ENCODE data around the gene KLHDC3. TPM values are rescaled to one million over a fixed set of nuclear protein-coding genes. Genes with fewer than 3 reads are reported as not detected.
A peak's percentile ranks its signal among the peaks of the same experiment; 100 is the strongest.

Gene KLHDC3
- total RNA-seq, 4 donors from 2014 or later, result 66.5 to 164 (median 119) TPM

- no peak for ATAC-seq
- no peak for DNase-seq
- in situ Hi-C loops (cut with MboI; ENCODE audit: low sequenced_read_pairs in 4 of 4) (no loop called here), intact Hi-C loops (cut with DNase I; ENCODE audit: low total_unique reads) (no loop called here)
- no peak overlapping the region for H3K4me3 ChIP-seq
- peaks cover 2 to 3% of the 10 kb centered on the region in 2 donors for H3K4me1 ChIP-seq
- no peak overlapping the region for H3K27ac ChIP-seq
- TF ChIP-seq POLR2A (IDR thresholded peaks at IDR 0.05), result no peak
- no peak for TF ChIP-seq CTCF (IDR thresholded peaks at IDR 0.05 in 4 of 5, conservative IDR thresholded peaks at IDR 0.05 in 1 of 5)
- no peaks in the 10 kb centered on the region for H3K36me3 ChIP-seq
- no peaks in the 10 kb centered on the region for H3K27me3 ChIP-seq
- no peaks in the 10 kb centered on the region for H3K9me3 ChIP-seq
These were observed 42.2 kb upstream of the KLHDC3 start for GRCh38 chr6:42971746-42972327.

GRCh38 chr6:42973926-42974325 is 40.1 kb upstream of the KLHDC3 start:
- TF ChIP-seq CTCF (IDR thresholded peaks at IDR 0.05 in 4 of 5, conservative IDR thresholded peaks at IDR 0.05 in 1 of 5) (no peak), POLR2A (IDR thresholded peaks at IDR 0.05) (no peak)
- no peak overlapping the region for H3K27ac ChIP-seq
- H3K4me1 ChIP-seq, result peaks cover 15 to 16% of the 10 kb centered on the region in 2 donors
- H3K4me3 ChIP-seq, result no peak overlapping the region
- H3K9me3 ChIP-seq, result no peaks in the 10 kb centered on the region
- H3K36me3 ChIP-seq, result no peaks in the 10 kb centered on the region
- H3K27me3 ChIP-seq, result no peaks in the 10 kb centered on the region
- intact Hi-C loops (cut with DNase I; ENCODE audit: low total_unique reads), result no loop called here
- DNase-seq, result no peak
- no peak for ATAC-seq
- in situ Hi-C loops (cut with MboI; ENCODE audit: low sequenced_read_pairs in 4 of 4), result no loop called here

- intact Hi-C loops (cut with DNase I; ENCODE audit: low total_unique reads) (loop anchor here (5.0 kb wide), 1 partner anchor 78 kb away; no protein-coding TSS in a partner anchor), in situ Hi-C loops (cut with MboI; ENCODE audit: low sequenced_read_pairs in 4 of 4) (no loop called here)
- ATAC-seq (no peak), DNase-seq (no peak)
- Histone ChIP-seq H3K9me3 (no peaks in the 10 kb centered on the region), H3K36me3 (no peaks in the 10 kb centered on the region), H3K27ac (no peak overlapping the region), H3K27me3 (no peaks in the 10 kb centered on the region), H3K4me1 (peaks cover 21 to 23% of the 10 kb centered on the region in 2 donors), H3K4me3 (no peak overlapping the region)
- TF ChIP-seq POLR2A (IDR thresholded peaks at IDR 0.05) (no peak), CTCF (IDR thresholded peaks at IDR 0.05 in 4 of 5, conservative IDR thresholded peaks at IDR 0.05 in 1 of 5) (no peak)
These were observed 39.0 kb upstream of the KLHDC3 start for GRCh38 chr6:42974919-42975505.

- DNase-seq, result peak; percentile 49 to 62
- Histone ChIP-seq H3K4me3 (peak overlapping the region; percentile 72 to 97 (median 81)), H3K27ac (peak overlapping the region; percentile 85 to 97 (median 92)), H3K36me3 (no peaks in the 10 kb centered on the region), H3K27me3 (no peaks in the 10 kb centered on the region), H3K4me1 (peaks cover 21 to 23% of the 10 kb centered on the region in 2 donors), H3K9me3 (no peaks in the 10 kb centered on the region)
- intact Hi-C loops (cut with DNase I; ENCODE audit: low total_unique reads), result loop anchor here (2.0 to 5.0 kb wide), 2 partner anchors 80 to 81 kb away; partner anchors contain the start of genes KLC4 and MRPL2
- TF ChIP-seq CTCF (IDR thresholded peaks at IDR 0.05 in 4 of 5, conservative IDR thresholded peaks at IDR 0.05 in 1 of 5), result no peak
- TF ChIP-seq POLR2A (IDR thresholded peaks at IDR 0.05), result no peak
- in situ Hi-C loops (cut with MboI; ENCODE audit: low sequenced_read_pairs in 4 of 4), result no loop called here
- peak; percentile 65 to 74 for ATAC-seq
These were observed 35.6 kb upstream of the KLHDC3 start for GRCh38 chr6:42978487-42978838.

Measured in gastrocnemius medialis (tissue), 4 donors.